K562 (cell line): ENCODE results near the gene PLEKHA1. TPM values are rescaled to one million over a fixed set of nuclear protein-coding genes. Genes with fewer than 3 reads are reported as not detected.

Source experiments
- ATAC-seq: fragments of 200-7000 bp; cut with Tn5 transposase; 3 replicates; pipeline ENCODE4 v1.9.1; 2020; ENCODE audit warnings: moderate library complexity
- BruUV-seq: library from RNA; stranded (reverse); fragments of 400-500 nt; replicated peaks from 2 replicates; lab custom pipeline; 2021; lab: Mats Ljungman, UMichigan
- CTCF ChIA-PET: fragments of 300-600 bp; formaldehyde crosslinking; extraction: SDS; loops from one replicate; lab custom pipeline; 2021; ENCODE audit warnings: low intra/inter-chr PET ratio; lab: Yijun Ruan, JAX
- POLR2A ChIA-PET: fragments of 300-600, 350-650 bp; sonication (Branson Sonifier 250); formaldehyde crosslinking; extraction: SDS; loops from one replicate; lab custom pipeline; 2021; ENCODE audit warnings: antibody characterized with exemption, inconsistent platforms; lab: Yijun Ruan, JAX
- DNase-seq, 4 experiments: peaks; one replicate each; pipeline versions ENCODE4 v3.0.0 to v3.0.0-alpha.2; 2011 to 2018; ENCODE audit warnings: low spot score in 3 of 4, mixed read lengths in 3 of 4; ENCODE audit errors: extremely low read depth in 1 of 4
- FAIRE-seq: peaks from 2 replicates; lab custom pipeline; 2011; peaks lifted over from hg19 to GRCh38; lab: Jason Lieb, UNC
- H2AFZ ChIP-seq: 2 replicates; pipeline ENCODE4 v1.6.0; 2011; ENCODE audit warnings: low read depth, low read length, control low read depth, inconsistent platforms
- H3K27ac ChIP-seq: fragments of 200-600 bp; 3 replicates; pipeline ENCODE4 v1.8.0; 2011; ENCODE audit warnings: low read depth, mild to moderate bottlenecking, control low read depth, inconsistent platforms, low read length, moderate library complexity, mixed read lengths; ENCODE audit errors: extremely low read depth
- H3K27me3 ChIP-seq, 2 experiments: fragments of 300-600 bp in 1 of 2; 2 replicates in 1 of 2; 3 replicates in 1 of 2; pipeline versions ENCODE4 v1.6.0 to v1.8.0; 2011; ENCODE audit warnings: inconsistent platforms in 2 of 2, low read length in 2 of 2, mild to moderate bottlenecking in 1 of 2, mixed read lengths in 1 of 2, moderate library complexity in 1 of 2; ENCODE audit not compliant: control insufficient read depth in 2 of 2, insufficient read depth in 2 of 2
- H3K36me3 ChIP-seq: fragments of 300-600 bp; 3 replicates; pipeline ENCODE4 v1.8.0; 2011; ENCODE audit warnings: mild to moderate bottlenecking, low read length, inconsistent platforms; ENCODE audit not compliant: control insufficient read depth, insufficient read depth
- H3K4me1 ChIP-seq, 2 experiments: fragments of 200-600 bp in 1 of 2; replicated peaks in 1 of 2; 2 replicates in 1 of 2; 3 replicates in 1 of 2; pipeline versions ENCODE4 v1.5.1 to v1.8.0; 2011; ENCODE audit warnings: inconsistent platforms in 2 of 2, low read length in 2 of 2, mild to moderate bottlenecking in 1 of 2, mixed read lengths in 1 of 2, moderate library complexity in 1 of 2; ENCODE audit not compliant: control insufficient read depth in 2 of 2, insufficient read depth in 2 of 2
- H3K4me2 ChIP-seq: 2 replicates; pipeline ENCODE4 v1.6.1; 2011; ENCODE audit warnings: low read length, control low read depth, inconsistent platforms, mixed read lengths; ENCODE audit not compliant: insufficient read depth
- H3K4me3 ChIP-seq: fragments of 200-600 bp; sonication (generic), shearing (Covaris generic); 2 replicates; pipeline ENCODE4 v1.5.1; 2016; ENCODE audit warnings: control low read depth, inconsistent platforms
- H3K79me2 ChIP-seq: fragments of 200-600 bp; 3 replicates; pipeline ENCODE4 v1.8.0; 2011; ENCODE audit warnings: low read length, inconsistent platforms; ENCODE audit not compliant: control insufficient read depth, insufficient read depth
- H3K9ac ChIP-seq, 2 experiments: 2 replicates each; pipeline versions ENCODE4 v1.6.0 to v1.6.1; 2011; ENCODE audit warnings: low read depth in 2 of 2, low read length in 2 of 2, control low read depth in 1 of 2, inconsistent platforms in 1 of 2, mild to moderate bottlenecking in 1 of 2, mixed read lengths in 1 of 2; ENCODE audit not compliant: insufficient read depth in 1 of 2
- H3K9me1 ChIP-seq: one replicate; pipeline ENCODE4 v1.6.0; 2011; ENCODE audit warnings: inconsistent platforms, mild to moderate bottlenecking, low read length, moderate library complexity; ENCODE audit not compliant: control insufficient read depth, insufficient read depth
- H3K9me3 ChIP-seq: replicated peaks from 2 replicates; pipeline ENCODE4 v1.5.1; 2011; ENCODE audit warnings: low read depth, low read length, inconsistent platforms; ENCODE audit not compliant: control insufficient read depth, insufficient read depth
- H4K20me1 ChIP-seq: replicated peaks from 2 replicates; pipeline ENCODE4 v1.6.1; 2011; ENCODE audit warnings: low read length, inconsistent platforms, mixed read lengths; ENCODE audit not compliant: control insufficient read depth, insufficient read depth
- ARID1B ChIP-seq: fragments of 450-650 bp; IDR thresholded peaks from 2 replicates; pipeline ENCODE4 v1.6.1; 2016; ENCODE audit warnings: antibody characterized with exemption, mild to moderate bottlenecking, inconsistent platforms
- ASH1L ChIP-seq: fragments of 450-650 bp; IDR thresholded peaks from 2 replicates; pipeline ENCODE4 v1.6.1; 2018; ENCODE audit warnings: borderline replicate concordance, mild to moderate bottlenecking, low read depth; ENCODE audit not compliant: partially characterized antibody
- CEBPB ChIP-seq: fragments of 450-650 bp; IDR thresholded peaks from 2 replicates; pipeline ENCODE4 v1.6.1; 2016; ENCODE audit warnings: missing genetic modification characterization, missing compliant biosample characterization
- CEBPG ChIP-seq, 3 experiments: fragments of 200-800 bp in 1 of 3; sonication (Bioruptor generic) in 1 of 3; sonication (generic) in 1 of 3; formaldehyde crosslinking in 1 of 3; IDR thresholded peaks in 2 of 3; conservative IDR thresholded peaks in 1 of 3; 2 replicates each; pipeline versions ENCODE4 v1.6.1 to v1.8.0; 2016 to 2022; ENCODE audit warnings: missing compliant biosample characterization in 2 of 3, missing genetic modification characterization in 2 of 3, mild to moderate bottlenecking in 1 of 3, missing genetic modification reagents in 1 of 3
- EWSR1 ChIP-seq: fragments of 450-650 bp; IDR thresholded peaks from 2 replicates; pipeline ENCODE4 v1.6.1; 2018; ENCODE audit warnings: borderline replicate concordance, mild to moderate bottlenecking, low read depth, moderate library complexity; ENCODE audit not compliant: partially characterized antibody
- KDM4B ChIP-seq, 2 experiments: fragments of 450-650 bp in 1 of 2; sonication (generic) in 1 of 2; IDR thresholded peaks; 2 replicates each; pipeline ENCODE4 v1.6.1; 2016 to 2017; ENCODE audit warnings: borderline replicate concordance in 2 of 2, antibody characterized with exemption in 1 of 2, low read depth in 1 of 2, mild to moderate bottlenecking in 1 of 2
- MTA3 ChIP-seq: fragments of 450-650 bp; formaldehyde crosslinking; IDR thresholded peaks from 2 replicates; pipeline ENCODE4 v1.6.1; 2017; ENCODE audit warnings: mild to moderate bottlenecking, borderline replicate concordance
- NELFE ChIP-seq: IDR thresholded peaks from 2 replicates; pipeline ENCODE4 v1.6.1; 2011; ENCODE audit warnings: mild to moderate bottlenecking; ENCODE audit not compliant: insufficient read depth, insufficient read length
- NFYB ChIP-seq: IDR thresholded peaks from 2 replicates; pipeline ENCODE4 v1.6.1; 2011; ENCODE audit warnings: mild to moderate bottlenecking, moderate library complexity; ENCODE audit not compliant: insufficient read length; ENCODE audit errors: extremely low read depth
- POLR2AphosphoS2 ChIP-seq: IDR thresholded peaks from 2 replicates; pipeline ENCODE4 v1.6.1; 2012; ENCODE audit warnings: low read length, improper control_type of control experiment
- SMAD4 ChIP-seq: fragments of 250-450 bp; sonication (Bioruptor Pico); conservative IDR thresholded peaks from 2 replicates; pipeline ENCODE4 v1.8.0; 2021; ENCODE audit warnings: inconsistent platforms, mild to moderate bottlenecking, moderate library complexity
- TOE1 ChIP-seq, 2 experiments: fragments of 450-650 bp in 1 of 2; sonication (generic) in 1 of 2; formaldehyde crosslinking in 1 of 2; IDR thresholded peaks; 2 replicates each; pipeline versions ENCODE4 v1.7.1 to v1.8.0; 2016 to 2022; ENCODE audit warnings: borderline replicate concordance in 2 of 2, mild to moderate bottlenecking in 2 of 2, antibody characterized with exemption in 1 of 2, inconsistent platforms in 1 of 2, low read depth in 1 of 2, missing genetic modification reagents in 1 of 2, moderate library complexity in 1 of 2
- ZFPM2 ChIP-seq: fragments of 250-450 bp; sonication (Bioruptor Pico); IDR thresholded peaks from 2 replicates; pipeline ENCODE4 v1.5.1; 2022; ENCODE audit warnings: mild to moderate bottlenecking
- ZNF77 ChIP-seq: fragments of 250-450 bp; sonication (Bioruptor Pico); IDR thresholded peaks from 2 replicates; pipeline ENCODE4 v1.5.0; 2020
- WGBS: fragments of 100-300 bp; shearing (Covaris generic); methylation state at CpG from one replicate; pipeline ENCODE4 v1.1.6; 2016; ENCODE audit warnings: low coverage, mixed read lengths; ENCODE audit not compliant: insufficient coverage; ENCODE audit errors: missing lambda C conversion rate; 5-methylcytosine and 5-hydroxymethylcytosine counted together
- in situ Hi-C: fragments of 300-500 bp; cut with MboI; formaldehyde crosslinking; loops from 4 replicates; pipeline ENCODE4 v1.15.0; 2018; ENCODE audit warnings: inconsistent platforms, mixed read lengths
- intact Hi-C: fragments of 100-400 bp; cut with micrococcal nuclease; formaldehyde crosslinking; loops from 2 replicates; pipeline ENCODE4 v1.14.2; 2022
- polyA plus RNA-seq, 8 experiments: library from polyadenylated mRNA; depleted of rRNA in 4 of 8; stranded (reverse) in 5 of 8; unstranded in 3 of 8; fragments of >200 nt; fragmentation: Nextera tagmentation in 2 of 8; fragmentation: Illumina TruSeq in 1 of 8; extraction: Ambion mirVana in 2 of 8; extraction: Trizol in 1 of 8; gene quantifications; 2 replicates each; pipeline versions ENCODE4 v1.2.1 to v1.2.3, GENCODE V29; 2011 to 2014; ENCODE audit warnings: inconsistent platforms in 1 of 8, missing spikeins in 1 of 8
- total RNA-seq, 7 experiments: library from RNA; depleted of rRNA in 6 of 7; stranded (reverse); fragments of >200 nt in 6 of 7; fragmentation: Illumina TruSeq in 2 of 7; extraction: Trizol in 2 of 7; gene quantifications; 2 replicates each; pipeline versions ENCODE4 v1.2.1 to v1.2.3, GENCODE V29; 2011 to 2021; ENCODE audit warnings: low replicate concordance in 1 of 7
- TF ChIP-seq, protein P1 (sequence below): sonication (generic); formaldehyde crosslinking; IDR thresholded peaks from 2 replicates; pipeline ENCODE4 v1.8.1; 2022; ENCODE audit warnings: missing genetic modification reagents
- TF ChIP-seq, protein P2 (sequence below): fragments of 250-450 bp; sonication (Bioruptor Pico); IDR thresholded peaks from 2 replicates; pipeline ENCODE4 v1.6.1; 2021; ENCODE audit warnings: mild to moderate bottlenecking

PLEKHA1 gene
- total and polyA plus RNA-seq, 9 of the 15 experiments (the other 6 are each of a cell fraction or from before 2014, with no cell fraction given): 0.05 to 4.7 (median 1.0) TPM

DNA sequence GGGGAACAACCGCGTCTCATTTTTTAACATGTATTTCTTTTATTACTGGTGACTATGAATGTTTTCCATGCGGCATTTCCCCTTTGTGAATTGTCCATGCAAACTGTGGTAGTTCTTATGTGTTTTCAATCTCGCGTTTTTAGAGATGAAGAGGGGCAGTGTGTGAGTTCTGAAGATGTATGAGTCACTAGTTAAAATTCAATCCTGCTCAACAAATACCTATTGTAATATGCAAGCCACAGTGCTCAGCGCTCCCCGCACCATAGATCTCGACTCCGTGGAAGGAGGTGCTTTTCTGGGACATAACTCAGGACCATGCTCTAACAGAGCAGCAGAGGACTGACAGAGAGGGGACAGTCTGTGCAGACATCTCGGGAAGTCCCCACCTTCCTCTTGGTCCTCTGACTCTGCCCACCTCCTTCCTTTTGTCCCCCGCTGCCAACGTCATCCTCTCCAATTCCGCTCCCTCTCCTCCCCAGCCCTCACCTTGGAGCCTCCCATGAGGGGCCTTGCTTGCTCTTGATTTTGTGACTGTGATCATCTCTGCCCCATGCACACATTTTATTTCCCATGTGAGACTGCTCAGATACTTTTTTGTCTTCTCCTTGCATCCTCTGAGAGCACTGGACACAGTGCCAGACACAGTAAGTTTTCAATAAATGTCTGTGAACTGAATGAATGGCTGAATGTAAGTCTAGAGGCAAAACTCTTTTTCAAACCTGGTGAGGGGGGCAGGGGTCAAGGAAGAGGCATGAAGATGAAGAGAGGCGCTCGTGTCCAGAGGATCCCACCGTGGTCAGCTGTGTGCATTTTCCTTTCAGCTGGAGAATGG, 42.7 kb upstream of the PLEKHA1 start:
- WGBS: 0% methylated on average over 11 of the region's 16 CpGs
- H3K4me1 ChIP-seq: no peaks in the 10 kb centered on the region
- no peaks in the 10 kb centered on the region for H4K20me1 ChIP-seq
- no peaks in the 10 kb centered on the region for H3K36me3 ChIP-seq
- DNase-seq (no peak), ATAC-seq (no peak), FAIRE-seq (no peak)
- H3K4me3 ChIP-seq: no peak overlapping the region
- in situ Hi-C loops (no loop called here), intact Hi-C loops (no loop called here)
- H3K9me3 ChIP-seq: no peaks in the 10 kb centered on the region
- H2AFZ ChIP-seq: no peak overlapping the region
- H3K9ac ChIP-seq: no peak overlapping the region
- no peaks in the 10 kb centered on the region for H3K9me1 ChIP-seq
- no peak overlapping the region for H3K27ac ChIP-seq
- peaks cover 0 to 15% of the 10 kb centered on the region in 2 experiments; a peak in 2 of 5 replicates for H3K27me3 ChIP-seq
- no peaks in the 10 kb centered on the region for H3K79me2 ChIP-seq
- no peak overlapping the region for H3K4me2 ChIP-seq
- POLR2A ChIA-PET: interaction anchor here (0.6 to 0.8 kb wide), 2 partner anchors 172 to 1420 kb away, joined by 3 to 4 read pairs; no protein-coding TSS in a partner anchor
- CTCF ChIA-PET: no interaction called here
- no TSS peak for BruUV-seq
- TF ChIP-seq ZNF77 (CRISPR knock-in tag): no peak
- TF ChIP-seq KDM4B (IDR thresholded peaks at IDR 0.05; ENCODE audit: borderline replicate concordance in 2 of 2, low read depth in 1 of 2): no peak
- no peak for TF ChIP-seq ASH1L
- TF ChIP-seq NELFE: no peak
- no peak for TF ChIP-seq ARID1B
- no peak for TF ChIP-seq EWSR1
- no peak for TF ChIP-seq TOE1 (IDR thresholded peaks at IDR 0.05; ENCODE audit: borderline replicate concordance)
- TF ChIP-seq TOE1 (CRISPR knock-in tag; IDR thresholded peaks at IDR 0.05; ENCODE audit: borderline replicate concordance, low read depth): no peak
- TF ChIP-seq, protein P1, sequence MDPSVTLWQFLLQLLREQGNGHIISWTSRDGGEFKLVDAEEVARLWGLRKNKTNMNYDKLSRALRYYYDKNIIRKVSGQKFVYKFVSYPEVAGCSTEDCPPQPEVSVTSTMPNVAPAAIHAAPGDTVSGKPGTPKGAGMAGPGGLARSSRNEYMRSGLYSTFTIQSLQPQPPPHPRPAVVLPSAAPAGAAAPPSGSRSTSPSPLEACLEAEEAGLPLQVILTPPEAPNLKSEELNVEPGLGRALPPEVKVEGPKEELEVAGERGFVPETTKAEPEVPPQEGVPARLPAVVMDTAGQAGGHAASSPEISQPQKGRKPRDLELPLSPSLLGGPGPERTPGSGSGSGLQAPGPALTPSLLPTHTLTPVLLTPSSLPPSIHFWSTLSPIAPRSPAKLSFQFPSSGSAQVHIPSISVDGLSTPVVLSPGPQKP (CRISPR knock-in tag): no peak
- no peak for TF ChIP-seq SMAD4 (CRISPR knock-in tag)
- TF ChIP-seq, protein P2, sequence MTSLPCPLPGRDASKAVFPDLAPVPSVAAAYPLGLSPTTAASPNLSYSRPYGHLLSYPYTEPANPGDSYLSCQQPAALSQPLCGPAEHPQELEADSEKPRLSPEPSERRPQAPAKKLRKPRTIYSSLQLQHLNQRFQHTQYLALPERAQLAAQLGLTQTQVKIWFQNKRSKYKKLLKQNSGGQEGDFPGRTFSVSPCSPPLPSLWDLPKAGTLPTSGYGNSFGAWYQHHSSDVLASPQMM (CRISPR knock-in tag): no peak
- no peak for TF ChIP-seq CEBPB (tag)
- no peak for TF ChIP-seq CEBPG (CRISPR knock-in tag; IDR thresholded peaks at IDR 0.05)
- no peak for TF ChIP-seq CEBPG (tag; conservative IDR thresholded peaks at IDR 0.05 in 1 of 2, IDR thresholded peaks at IDR 0.05 in 1 of 2)
- no peak for TF ChIP-seq NFYB
- TF ChIP-seq MTA3: no peak
- no peak for TF ChIP-seq ZFPM2 (CRISPR knock-in tag)
- no peak for TF ChIP-seq POLR2AphosphoS2
